Liver (tissue), 9 donors: Measurements from ENCODE around the gene PEAK1. TPM values are rescaled to one million over a fixed set of nuclear protein-coding genes. Genes with fewer than 3 reads are reported as not detected.
A peak's percentile ranks its signal among the peaks of the same experiment; 100 is the strongest.

Source experiments
- DNase-seq: peaks from one replicate; pipeline ENCODE4 v3.0.0-alpha.2; 2017; ENCODE audit warnings: low spot score
- H3K27ac ChIP-seq, 2 donors: one replicate each; pipeline ENCODE4 v1.7.0; 2013; ENCODE audit warnings: inconsistent platforms in 2 of 2, low read length in 2 of 2, control low read depth in 1 of 2, low read depth in 1 of 2, mild to moderate bottlenecking in 1 of 2
- H3K27me3 ChIP-seq, 4 donors: one replicate each; pipeline versions ENCODE4 v1.6.1 to v1.7.0; 2013; ENCODE audit warnings: low read length in 3 of 4, inconsistent platforms in 1 of 4, mild to moderate bottlenecking in 1 of 4, moderate library complexity in 1 of 4; ENCODE audit not compliant: control insufficient read depth in 4 of 4, insufficient read depth in 4 of 4
- H3K36me3 ChIP-seq, 4 donors: one replicate each; pipeline versions ENCODE4 v1.6.1 to v1.7.0; 2013; ENCODE audit warnings: low read length in 3 of 4, mild to moderate bottlenecking in 3 of 4, low read depth in 1 of 4, moderate library complexity in 1 of 4; ENCODE audit not compliant: control insufficient read depth in 4 of 4, insufficient read depth in 3 of 4
- H3K4me1 ChIP-seq, 4 donors: one replicate each; pipeline versions ENCODE4 v1.6.1 to v1.7.0; 2013; ENCODE audit warnings: low read length in 3 of 4, mild to moderate bottlenecking in 3 of 4, moderate library complexity in 1 of 4; ENCODE audit not compliant: control insufficient read depth in 4 of 4, insufficient read depth in 4 of 4
- H3K4me3 ChIP-seq, 3 donors: one replicate each; pipeline versions ENCODE4 v1.6.1 to v1.7.0; 2013; ENCODE audit warnings: low read length in 3 of 3, control low read depth in 1 of 3, low read depth in 1 of 3, mild to moderate bottlenecking in 1 of 3
- H3K9ac ChIP-seq, 2 donors: one replicate each; pipeline ENCODE4 v1.7.0; 2013; ENCODE audit warnings: low read length in 2 of 2, mild to moderate bottlenecking in 2 of 2, moderate library complexity in 2 of 2, control low read depth in 1 of 2, low read depth in 1 of 2
- H3K9me3 ChIP-seq, 4 donors: one replicate each; pipeline versions ENCODE4 v1.6.1 to v1.7.0; 2013; ENCODE audit warnings: low read length in 3 of 4; ENCODE audit not compliant: control insufficient read depth in 4 of 4
- HNF4A ChIP-seq, 2 donors: conservative IDR thresholded peaks; 2 replicates each; pipeline ENCODE4 v1.6.1; 2016; ENCODE audit warnings: antibody characterized with exemption in 2 of 2, mild to moderate bottlenecking in 2 of 2
- MAX ChIP-seq: IDR thresholded peaks from 2 replicates; pipeline ENCODE4 v1.6.1; 2016; ENCODE audit warnings: antibody characterized with exemption
- REST ChIP-seq: IDR thresholded peaks from 2 replicates; pipeline ENCODE4 v1.6.1; 2016; ENCODE audit warnings: antibody characterized with exemption, mild to moderate bottlenecking
- RXRA ChIP-seq, 2 donors: IDR thresholded peaks; 2 replicates each; pipeline ENCODE4 v1.6.1; 2017 to 2018; ENCODE audit warnings: antibody characterized with exemption in 2 of 2, mild to moderate bottlenecking in 1 of 2
- SP1 ChIP-seq: IDR thresholded peaks from 2 replicates; pipeline ENCODE4 v1.6.1; 2018; ENCODE audit warnings: antibody characterized with exemption, mild to moderate bottlenecking
- TAF1 ChIP-seq: conservative IDR thresholded peaks from 2 replicates; pipeline ENCODE4 v1.6.1; 2016; ENCODE audit warnings: antibody characterized with exemption, mild to moderate bottlenecking
- YY1 ChIP-seq: IDR thresholded peaks from 2 replicates; pipeline ENCODE4 v1.6.1; 2016; ENCODE audit warnings: antibody characterized with exemption, mild to moderate bottlenecking
- WGBS: extraction: QIAGEN DNeasy Blood & Tissue Kit; methylation state at CpG from one replicate; pipeline ENCODE4 v1.1.7; 2013; 5-methylcytosine and 5-hydroxymethylcytosine counted together
- polyA plus RNA-seq, 2 donors: library from polyadenylated mRNA; stranded (reverse) in 1 of 2; unstranded in 1 of 2; fragments of 200-250 nt in 1 of 2; fragments of >200 nt in 1 of 2; fragmentation: Nextera tagmentation in 1 of 2; extraction: Ambion mirVana in 1 of 2; gene quantifications; one replicate each; pipeline versions ENCODE4 v1.2.1 to v1.2.3, GENCODE V29; 2013 to 2015
- total RNA-seq, 2 donors: library from RNA; depleted of rRNA; stranded (reverse); fragments of >200 nt; gene quantifications; one replicate each; pipeline ENCODE4 v1.2.3, GENCODE V29; 2014
- TF ChIP-seq, protein P1 (sequence below): fragments of 150-350 bp; IDR thresholded peaks from 2 replicates; pipeline ENCODE4 v1.5.1; 2017; ENCODE audit warnings: improper control_type of control experiment, low read depth, low read length; ENCODE audit not compliant: missing input control
- donor health status: healthy.
- donor health status: healthy.
- donor health status: healthy.
- donor health status: healthy.
- donor health status: healthy.

The PEAK1 gene
- total and polyA plus RNA-seq, 4 donors, result 1.8 to 14.9 (median 5.8) TPM

DNA sequence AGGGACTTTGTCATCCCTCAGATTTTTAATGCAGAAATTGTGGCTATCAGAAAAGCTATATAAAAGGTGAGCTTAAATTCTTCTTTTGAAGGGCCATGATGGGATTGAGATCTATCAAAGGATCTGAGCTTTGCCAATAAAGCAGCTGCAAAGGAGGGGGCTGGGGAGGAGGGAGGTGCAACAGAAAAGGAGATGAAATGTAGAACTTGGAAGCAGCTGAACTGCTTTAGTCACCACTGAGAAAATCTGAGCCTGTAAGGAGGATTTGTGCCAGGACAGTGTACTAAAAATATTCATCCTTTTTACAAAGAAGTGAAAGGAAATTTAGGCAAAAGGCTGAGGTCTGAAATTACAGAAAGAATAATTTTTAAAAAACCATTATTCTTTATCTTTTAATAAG is 359.4 kb downstream of the PEAK1 start:
- H3K36me3 ChIP-seq, result no peaks in the 10 kb centered on the region
- H3K27ac ChIP-seq, result no peak overlapping the region
- no peaks in the 10 kb centered on the region for H3K27me3 ChIP-seq
- no peak for DNase-seq
- no peak overlapping the region for H3K9ac ChIP-seq
- H3K4me3 ChIP-seq, result no peak overlapping the region
- H3K9me3 ChIP-seq, result no peaks in the 10 kb centered on the region
- H3K4me1 ChIP-seq, result peaks cover 7 to 44% (median 40%) of the 10 kb centered on the region in 4 donors
- TF ChIP-seq MAX (no peak), TAF1 (no peak)

DNA sequence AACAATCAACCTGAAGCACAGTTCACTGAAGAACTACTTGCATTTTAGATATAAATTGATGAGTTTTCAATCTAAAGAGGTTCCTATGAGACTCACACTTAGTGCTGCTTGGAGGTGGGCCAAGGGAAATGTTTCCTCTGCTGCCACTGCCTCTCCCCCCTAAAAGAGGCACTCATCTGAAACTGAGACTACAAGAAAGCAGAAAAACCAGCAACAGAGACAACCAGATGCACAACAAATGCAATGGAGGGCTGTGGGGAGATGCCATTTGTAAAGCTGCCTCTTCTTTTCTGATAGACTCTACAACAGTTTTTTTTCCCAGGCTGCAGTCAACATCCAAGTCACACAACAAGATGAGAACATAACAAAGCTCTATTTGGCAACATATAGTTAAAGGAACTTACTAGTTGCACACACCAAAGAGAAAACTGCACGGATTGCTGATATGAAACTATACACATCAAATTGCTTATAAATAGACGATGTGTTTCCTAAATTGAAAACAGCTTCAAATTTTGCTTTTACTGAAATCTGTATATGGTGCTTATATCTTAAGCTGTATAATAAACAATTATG is 360.0 kb downstream of the PEAK1 start:
- H3K4me3 ChIP-seq, result no peak overlapping the region
- no peak for TF ChIP-seq RXRA (IDR thresholded peaks at IDR 0.05)
- TF ChIP-seq TAF1, result no peak
- TF ChIP-seq, protein P1, sequence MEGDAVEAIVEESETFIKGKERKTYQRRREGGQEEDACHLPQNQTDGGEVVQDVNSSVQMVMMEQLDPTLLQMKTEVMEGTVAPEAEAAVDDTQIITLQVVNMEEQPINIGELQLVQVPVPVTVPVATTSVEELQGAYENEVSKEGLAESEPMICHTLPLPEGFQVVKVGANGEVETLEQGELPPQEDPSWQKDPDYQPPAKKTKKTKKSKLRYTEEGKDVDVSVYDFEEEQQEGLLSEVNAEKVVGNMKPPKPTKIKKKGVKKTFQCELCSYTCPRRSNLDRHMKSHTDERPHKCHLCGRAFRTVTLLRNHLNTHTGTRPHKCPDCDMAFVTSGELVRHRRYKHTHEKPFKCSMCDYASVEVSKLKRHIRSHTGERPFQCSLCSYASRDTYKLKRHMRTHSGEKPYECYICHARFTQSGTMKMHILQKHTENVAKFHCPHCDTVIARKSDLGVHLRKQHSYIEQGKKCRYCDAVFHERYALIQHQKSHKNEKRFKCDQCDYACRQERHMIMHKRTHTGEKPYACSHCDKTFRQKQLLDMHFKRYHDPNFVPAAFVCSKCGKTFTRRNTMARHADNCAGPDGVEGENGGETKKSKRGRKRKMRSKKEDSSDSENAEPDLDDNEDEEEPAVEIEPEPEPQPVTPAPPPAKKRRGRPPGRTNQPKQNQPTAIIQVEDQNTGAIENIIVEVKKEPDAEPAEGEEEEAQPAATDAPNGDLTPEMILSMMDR, result no peak
- no peak for TF ChIP-seq YY1
- H3K4me1 ChIP-seq, result peaks cover 7 to 42% (median 40%) of the 10 kb centered on the region in 4 donors
- no peak for DNase-seq
- H3K9ac ChIP-seq, result no peak overlapping the region
- 52% methylated on average over 2 of the region's 2 CpGs for WGBS
- H3K27ac ChIP-seq, result peak overlapping the region in 1 of 2 donors; percentile 28
- H3K36me3 ChIP-seq, result no peaks in the 10 kb centered on the region
- H3K9me3 ChIP-seq, result no peaks in the 10 kb centered on the region
- H3K27me3 ChIP-seq, result no peaks in the 10 kb centered on the region

DNA sequence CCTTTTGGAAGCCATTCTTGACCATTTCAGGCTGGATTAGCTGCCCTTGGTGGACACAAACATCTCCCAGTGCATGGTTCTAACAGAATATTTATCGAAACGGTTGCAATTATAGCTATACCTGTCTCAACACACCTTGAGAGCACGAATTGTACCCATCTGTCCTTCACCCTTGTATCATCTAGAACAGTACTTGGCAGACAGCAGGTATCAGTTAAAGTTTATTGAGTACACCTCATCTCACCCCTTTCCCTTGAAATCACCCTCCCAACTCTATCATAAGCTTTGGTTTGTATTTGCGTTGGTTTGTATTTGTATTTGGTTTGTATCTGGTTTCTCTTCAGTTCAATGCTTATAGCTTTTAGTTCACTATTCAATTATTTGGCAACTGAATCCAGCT is 361.4 kb downstream of the PEAK1 start:
- H3K4me1 ChIP-seq, result peaks cover 3 to 31% (median 29%) of the 10 kb centered on the region in 4 donors

More for the DNA sequence above, 361.4 kb downstream of the PEAK1 start:
- Histone ChIP-seq H3K9me3 (no peaks in the 10 kb centered on the region), H3K36me3 (no peaks in the 10 kb centered on the region), H3K4me3 (no peak overlapping the region), H3K27ac (no peak overlapping the region), H3K9ac (peak overlapping the region in 1 of 2 donors; percentile 21), H3K27me3 (no peaks in the 10 kb centered on the region)
- peak in 1 of 2 donors; percentile 57 for TF ChIP-seq RXRA (IDR thresholded peaks at IDR 0.05)
- TF ChIP-seq HNF4A (conservative IDR thresholded peaks at IDR 0.05), result peak in 1 of 2 donors; percentile 39
- no peak for TF ChIP-seq MAX
- TF ChIP-seq SP1, result no peak
- TF ChIP-seq, protein P1, result no peak
- no peak for TF ChIP-seq REST
- DNase-seq, result no peak
- WGBS, result 45% methylated on average over 4 of the region's 4 CpGs
